ENCODE measurements around the gene TMEM178B. TPM values are rescaled to one million over a fixed set of nuclear protein-coding genes. Genes with fewer than 3 reads are reported as not detected.
"Not testable (repeated sequence)": the region's sequence is repeated elsewhere in the genome, so short reads cannot be mapped to it uniquely, and the experiment has no call there.

The TMEM178B gene
- total and polyA plus RNA-seq, 9 of the 15 experiments (the other 6 are each of a cell fraction or from before 2014, with no cell fraction given), result under 0.01 to 0.03 (median 0.01) TPM; not detected in 5

DNA sequence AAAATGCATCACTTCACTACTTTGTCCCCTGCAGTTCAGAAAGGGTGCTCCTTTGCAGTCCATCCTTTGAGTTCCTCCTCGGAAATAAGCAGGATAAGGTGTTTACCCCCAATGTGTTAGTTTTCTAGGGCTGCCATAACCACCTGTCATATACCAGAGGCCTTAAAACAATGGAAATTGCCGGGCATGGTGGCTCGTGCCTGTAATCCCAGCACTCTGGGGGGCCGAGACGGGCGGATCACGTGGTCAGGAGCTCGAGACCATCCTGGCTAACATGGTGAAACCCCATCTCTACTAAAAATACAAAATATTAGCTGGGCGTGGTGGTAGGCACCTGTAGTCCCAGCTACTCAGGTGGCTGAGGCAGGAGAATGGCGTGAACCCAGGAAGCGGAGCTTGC lies 330.0 kb downstream of the TMEM178B start:
- H3K27ac ChIP-seq (ENCODE audit: extremely low read depth, low read depth, low read length); H3K4me1 ChIP-seq (replicated peaks in 1 of 2; ENCODE audit: control insufficient read depth in 2 of 2, insufficient read depth in 2 of 2, low read length in 2 of 2); DNase-seq (ENCODE audit: extremely low read depth in 1 of 4, low spot score in 3 of 4); CTCF ChIA-PET (ENCODE audit: low intra/inter-chr PET ratio); FAIRE-seq; H4K20me1 ChIP-seq (replicated peaks; ENCODE audit: control insufficient read depth, insufficient read depth, low read length); H3K4me2 ChIP-seq (ENCODE audit: insufficient read depth, low read length); H3K4me3 ChIP-seq; ATAC-seq; H3K36me3 ChIP-seq (ENCODE audit: control insufficient read depth, insufficient read depth, low read length); intact Hi-C loops (cut with micrococcal nuclease); in situ Hi-C loops (cut with MboI); H3K9me1 ChIP-seq (ENCODE audit: control insufficient read depth, insufficient read depth, low read length); H3K79me2 ChIP-seq (ENCODE audit: control insufficient read depth, insufficient read depth, low read length); H3K9me3 ChIP-seq (replicated peaks; ENCODE audit: control insufficient read depth, insufficient read depth, low read depth, low read length); H3K9ac ChIP-seq (ENCODE audit: insufficient read depth in 1 of 2, low read depth in 2 of 2, low read length in 2 of 2); BruUV-seq (replicated peaks); H2AFZ ChIP-seq (ENCODE audit: low read depth, low read length); POLR2A ChIA-PET: not testable (repeated sequence)
- TF ChIP-seq, protein P1, sequence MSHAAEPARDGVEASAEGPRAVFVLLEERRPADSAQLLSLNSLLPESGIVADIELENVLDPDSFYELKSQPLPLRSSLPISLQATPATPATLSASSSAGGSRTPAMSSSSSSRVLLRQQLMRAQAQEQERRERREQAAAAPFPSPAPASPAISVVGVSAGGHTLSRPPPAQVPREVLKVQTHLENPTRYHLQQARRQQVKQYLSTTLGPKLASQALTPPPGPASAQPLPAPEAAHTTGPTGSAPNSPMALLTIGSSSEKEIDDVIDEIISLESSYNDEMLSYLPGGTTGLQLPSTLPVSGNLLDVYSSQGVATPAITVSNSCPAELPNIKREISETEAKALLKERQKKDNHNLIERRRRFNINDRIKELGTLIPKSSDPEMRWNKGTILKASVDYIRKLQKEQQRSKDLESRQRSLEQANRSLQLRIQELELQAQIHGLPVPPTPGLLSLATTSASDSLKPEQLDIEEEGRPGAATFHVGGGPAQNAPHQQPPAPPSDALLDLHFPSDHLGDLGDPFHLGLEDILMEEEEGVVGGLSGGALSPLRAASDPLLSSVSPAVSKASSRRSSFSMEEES (CRISPR knock-in tag; IDR thresholded peaks at IDR 0.05), result peak; percentile 26; the same call in 1 of the 2 replicates
- WGBS (ENCODE audit: insufficient coverage, low coverage, missing lambda C conversion rate), result 1% methylated on average over 11 of the region's 11 CpGs
- peaks cover 2 to 19% of the 10 kb centered on the region in 2 experiments for H3K27me3 ChIP-seq (ENCODE audit: control insufficient read depth in 2 of 2, insufficient read depth in 2 of 2, low read length in 2 of 2)

DNA sequence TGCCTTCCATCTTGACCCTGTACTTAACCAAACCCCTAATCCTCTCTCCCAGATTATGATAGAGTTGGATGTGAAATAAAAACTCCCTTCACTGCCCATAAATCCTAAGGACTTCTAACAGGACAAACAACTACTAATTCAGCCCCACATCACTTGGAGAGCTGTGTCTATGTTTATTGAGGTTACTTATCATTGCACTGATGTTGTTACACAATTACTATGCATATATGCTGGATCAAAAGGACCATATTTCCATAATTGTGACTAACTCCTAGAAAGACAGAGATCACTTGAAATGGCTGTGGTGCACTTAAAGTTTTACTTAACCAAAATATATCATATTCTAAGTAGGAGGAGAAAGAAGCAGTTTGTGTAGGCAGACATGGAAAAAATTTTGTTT lies 332.5 kb downstream of the TMEM178B start:
- no TSS peak for BruUV-seq (replicated peaks)
- no peak overlapping the region for H2AFZ ChIP-seq (ENCODE audit: low read depth, low read length)
- in situ Hi-C loops (cut with MboI), result no loop called here
- ATAC-seq, result no peak
- ChIA-PET POLR2A (no interaction called here), CTCF (ENCODE audit: low intra/inter-chr PET ratio) (no interaction called here)
- intact Hi-C loops (cut with micrococcal nuclease), result no loop called here
- H3K27me3 ChIP-seq (ENCODE audit: control insufficient read depth in 2 of 2, insufficient read depth in 2 of 2, low read length in 2 of 2), result peaks cover 5 to 25% of the 10 kb centered on the region in 2 experiments
- no peak overlapping the region for H3K9ac ChIP-seq (ENCODE audit: insufficient read depth in 1 of 2, low read depth in 2 of 2, low read length in 2 of 2)
- H3K9me1 ChIP-seq (ENCODE audit: control insufficient read depth, insufficient read depth, low read length), result no peaks in the 10 kb centered on the region
- no peak overlapping the region for H3K27ac ChIP-seq (ENCODE audit: extremely low read depth, low read depth, low read length)
- FAIRE-seq, result no peak
- no peaks in the 10 kb centered on the region for H3K79me2 ChIP-seq (ENCODE audit: control insufficient read depth, insufficient read depth, low read length)
- H3K4me3 ChIP-seq, result no peak overlapping the region
- H3K36me3 ChIP-seq (ENCODE audit: control insufficient read depth, insufficient read depth, low read length), result no peaks in the 10 kb centered on the region
- no peak for DNase-seq (ENCODE audit: extremely low read depth in 1 of 4, low spot score in 3 of 4)
- no peaks in the 10 kb centered on the region for H3K4me1 ChIP-seq (replicated peaks in 1 of 2; ENCODE audit: control insufficient read depth in 2 of 2, insufficient read depth in 2 of 2, low read length in 2 of 2)
- H4K20me1 ChIP-seq (replicated peaks; ENCODE audit: control insufficient read depth, insufficient read depth, low read length), result no peaks in the 10 kb centered on the region; the same call in none of the 2 replicates
- H3K9me3 ChIP-seq (replicated peaks; ENCODE audit: control insufficient read depth, insufficient read depth, low read depth, low read length), result no peaks in the 10 kb centered on the region
- no peak overlapping the region for H3K4me2 ChIP-seq (ENCODE audit: insufficient read depth, low read length)
- TF ChIP-seq STAT5A (IDR thresholded peaks at IDR 0.05; ENCODE audit: borderline replicate concordance, low read length), result no peak
- no peak for TF ChIP-seq KDM1A (IDR thresholded peaks at IDR 0.05)
- TF ChIP-seq RBM15 (IDR thresholded peaks at IDR 0.05; ENCODE audit: insufficient read depth, low read length), result no peak
- TF ChIP-seq MNT (conservative IDR thresholded peaks at IDR 0.05), result no peak
- TF ChIP-seq ZNF395 (CRISPR knock-in tag; IDR thresholded peaks at IDR 0.05), result no peak
- TF ChIP-seq L3MBTL2 (IDR thresholded peaks at IDR 0.05), result no peak
